VCaP (cell line): Measurements from ENCODE around the gene FADS6.

ENCODE experiments used
- H3K27ac ChIP-seq: fragments of 450-650 bp; 2 replicates; pipeline ENCODE4 v1.5.1; 2017
- TF ChIP-seq, protein P1 (sequence below): fragments of 450-650 bp; conservative IDR thresholded peaks from 2 replicates; pipeline ENCODE4 v1.5.1; 2017; ENCODE audit warnings: mild to moderate bottlenecking, moderate library complexity

Gene FADS6

DNA sequence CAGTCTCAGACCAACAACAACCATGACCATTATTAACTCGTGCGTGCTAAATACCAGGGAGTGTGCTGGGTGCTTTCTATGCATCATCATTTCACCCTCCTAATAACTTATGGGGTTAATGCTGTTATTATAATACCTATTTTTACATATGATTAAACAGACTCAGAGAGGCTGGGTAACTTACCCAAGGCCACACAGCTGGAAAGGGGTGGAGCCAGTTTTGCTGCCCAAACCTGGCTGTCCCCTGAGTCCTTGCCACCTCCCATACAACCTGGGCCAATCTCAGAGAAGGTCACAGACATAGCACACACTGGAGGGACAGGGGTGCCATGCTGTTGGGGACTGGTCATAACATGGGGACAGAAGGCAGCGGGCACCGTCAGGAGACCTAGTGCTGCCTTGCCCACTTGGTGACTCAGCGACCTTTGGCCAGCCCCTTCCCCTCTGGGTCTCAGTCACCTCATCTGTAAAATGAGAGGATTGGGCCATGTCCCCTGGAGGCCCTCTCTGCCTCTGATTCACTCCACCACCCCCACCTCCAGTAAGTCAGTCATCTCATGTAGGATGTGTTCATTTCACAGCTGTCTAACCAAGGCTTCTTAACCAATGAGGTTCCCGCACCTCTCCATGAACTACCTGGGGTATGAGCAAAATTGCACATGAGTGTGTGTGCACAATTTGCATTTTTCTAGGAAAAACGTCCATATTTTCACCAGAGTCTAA lies 11.4 kb upstream of the FADS6 start:
- TF ChIP-seq, protein P1, sequence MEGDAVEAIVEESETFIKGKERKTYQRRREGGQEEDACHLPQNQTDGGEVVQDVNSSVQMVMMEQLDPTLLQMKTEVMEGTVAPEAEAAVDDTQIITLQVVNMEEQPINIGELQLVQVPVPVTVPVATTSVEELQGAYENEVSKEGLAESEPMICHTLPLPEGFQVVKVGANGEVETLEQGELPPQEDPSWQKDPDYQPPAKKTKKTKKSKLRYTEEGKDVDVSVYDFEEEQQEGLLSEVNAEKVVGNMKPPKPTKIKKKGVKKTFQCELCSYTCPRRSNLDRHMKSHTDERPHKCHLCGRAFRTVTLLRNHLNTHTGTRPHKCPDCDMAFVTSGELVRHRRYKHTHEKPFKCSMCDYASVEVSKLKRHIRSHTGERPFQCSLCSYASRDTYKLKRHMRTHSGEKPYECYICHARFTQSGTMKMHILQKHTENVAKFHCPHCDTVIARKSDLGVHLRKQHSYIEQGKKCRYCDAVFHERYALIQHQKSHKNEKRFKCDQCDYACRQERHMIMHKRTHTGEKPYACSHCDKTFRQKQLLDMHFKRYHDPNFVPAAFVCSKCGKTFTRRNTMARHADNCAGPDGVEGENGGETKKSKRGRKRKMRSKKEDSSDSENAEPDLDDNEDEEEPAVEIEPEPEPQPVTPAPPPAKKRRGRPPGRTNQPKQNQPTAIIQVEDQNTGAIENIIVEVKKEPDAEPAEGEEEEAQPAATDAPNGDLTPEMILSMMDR = no peak
- H3K27ac ChIP-seq = no peak overlapping the region

DNA sequence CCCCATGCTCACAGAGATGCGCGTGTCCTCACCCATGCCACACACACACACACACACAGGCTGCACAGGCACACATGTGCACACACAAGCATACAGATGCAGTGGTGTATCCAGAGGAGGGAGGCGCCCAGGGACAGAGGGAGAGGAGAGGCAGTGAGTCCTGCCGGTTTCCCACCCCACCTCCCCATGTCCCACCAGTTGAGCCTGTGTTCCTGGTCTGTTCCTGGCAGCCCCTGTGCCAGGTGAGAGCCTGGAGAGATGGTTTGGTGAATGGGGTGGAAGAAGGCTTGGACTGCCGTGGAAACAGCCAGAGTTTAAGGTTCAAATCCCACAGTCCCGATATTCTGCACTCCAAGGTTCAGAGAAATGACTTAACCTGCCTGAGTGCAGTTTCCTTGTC lies 10.2 kb upstream of the FADS6 start:
- TF ChIP-seq, protein P1 = no peak
- H3K27ac ChIP-seq = no peak overlapping the region

DNA sequence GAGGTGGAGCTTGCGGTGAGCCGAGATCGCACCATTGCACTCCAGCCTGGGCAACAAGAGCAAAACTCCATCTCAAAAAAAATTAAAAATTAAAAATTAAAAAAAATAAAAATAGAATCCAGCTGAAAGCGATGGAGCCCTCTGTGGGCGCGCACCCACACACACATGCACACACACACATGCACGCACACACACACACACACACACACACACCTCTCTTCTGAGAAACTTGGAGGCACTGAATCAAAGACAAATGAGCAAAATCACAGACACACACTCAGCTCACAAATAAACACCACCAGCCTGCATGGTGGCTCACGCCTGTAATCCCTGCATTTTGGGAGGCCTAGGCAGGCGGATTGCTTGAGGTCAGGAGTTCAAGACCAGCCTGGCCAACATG lies 9.6 kb upstream of the FADS6 start:
- no peak overlapping the region for H3K27ac ChIP-seq
- TF ChIP-seq, protein P1 = no peak

DNA sequence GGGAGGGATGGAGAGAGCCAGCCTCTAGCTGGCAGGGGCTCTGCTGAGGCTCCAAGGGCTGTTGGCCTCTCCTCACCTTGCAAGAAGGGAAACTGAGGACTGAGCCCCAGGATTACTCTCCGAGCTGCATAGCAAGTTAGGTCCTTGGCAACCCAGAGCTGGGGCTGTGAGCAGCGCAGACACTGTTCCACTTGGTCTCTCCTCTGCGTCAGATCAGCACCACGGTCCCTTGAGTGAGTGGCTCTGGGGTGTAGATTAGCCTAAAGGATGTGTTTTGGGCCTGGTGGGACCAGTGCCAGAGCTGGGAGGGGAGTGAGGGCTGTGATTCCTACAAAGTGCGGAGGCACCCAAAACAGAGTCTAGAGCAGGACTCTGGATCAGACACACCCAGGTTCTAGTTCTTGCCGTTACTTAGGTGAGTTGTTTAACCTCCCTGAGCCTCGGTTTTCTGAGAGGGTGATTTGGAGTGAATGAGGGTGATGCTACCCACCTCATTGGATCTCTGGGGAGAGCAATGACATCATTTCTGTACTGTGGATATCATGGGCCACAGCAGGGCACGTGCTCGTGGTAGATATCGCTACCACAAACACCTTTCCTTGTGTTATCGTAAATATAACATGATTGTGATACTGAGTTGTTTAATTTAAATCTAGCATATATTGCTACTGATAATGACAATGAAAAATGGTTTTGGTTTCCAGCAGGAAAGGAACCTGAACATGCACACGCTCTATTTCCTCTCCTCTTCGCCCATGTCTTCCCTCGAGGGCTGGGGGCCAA lies 8.1 kb upstream of the FADS6 start:
- H3K27ac ChIP-seq = no peak overlapping the region
- TF ChIP-seq, protein P1 = no peak

DNA sequence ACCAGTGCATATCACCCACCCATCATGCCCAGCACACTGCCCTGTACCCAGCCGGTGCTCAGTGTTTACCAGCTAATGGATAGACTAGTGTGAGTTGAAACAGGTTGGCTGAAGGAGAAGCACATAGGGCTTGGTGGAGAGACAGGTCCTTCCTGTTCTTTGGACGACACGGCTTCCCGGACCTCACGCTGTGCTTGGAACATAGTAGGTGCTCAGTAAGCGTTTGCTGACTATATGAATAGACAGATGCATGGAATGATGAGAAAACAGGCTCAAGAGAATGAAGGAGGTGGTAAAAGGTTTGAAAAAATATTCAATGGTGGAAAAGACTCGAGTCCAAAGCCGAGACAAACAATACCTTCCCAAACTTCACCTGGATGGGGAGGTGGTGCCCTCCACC lies 6.8 kb upstream of the FADS6 start:
- H3K27ac ChIP-seq = no peak overlapping the region
- TF ChIP-seq, protein P1 = no peak

DNA sequence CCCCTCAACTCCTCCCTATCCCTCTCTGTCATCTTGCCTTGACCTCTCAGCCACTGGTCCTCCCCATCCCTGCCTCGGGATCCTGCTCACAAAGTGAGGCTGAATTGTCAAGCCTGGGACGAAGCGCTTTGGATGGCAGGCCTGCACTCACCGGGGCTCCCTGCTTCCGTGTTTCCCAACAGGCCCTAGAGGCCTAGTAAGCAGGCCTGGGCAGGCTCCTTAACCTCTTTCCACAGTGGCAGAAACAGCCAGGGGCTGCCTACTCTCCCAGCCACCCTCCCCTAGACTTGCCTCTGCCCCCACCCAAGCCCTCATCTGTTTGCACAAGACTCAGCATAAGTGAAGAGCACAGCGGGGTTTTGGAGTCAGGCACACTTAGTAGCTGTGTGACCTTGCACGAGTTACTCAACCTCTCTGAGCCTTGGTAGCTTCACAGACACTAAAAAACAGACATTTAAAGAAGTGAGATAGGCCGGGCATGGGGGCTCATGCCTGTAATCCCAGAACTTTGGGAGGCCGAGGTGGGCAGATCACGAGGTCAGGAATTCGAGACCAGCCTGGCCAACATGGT lies 5.0 kb upstream of the FADS6 start:
- H3K27ac ChIP-seq = no peak overlapping the region
- TF ChIP-seq, protein P1 = no peak

DNA sequence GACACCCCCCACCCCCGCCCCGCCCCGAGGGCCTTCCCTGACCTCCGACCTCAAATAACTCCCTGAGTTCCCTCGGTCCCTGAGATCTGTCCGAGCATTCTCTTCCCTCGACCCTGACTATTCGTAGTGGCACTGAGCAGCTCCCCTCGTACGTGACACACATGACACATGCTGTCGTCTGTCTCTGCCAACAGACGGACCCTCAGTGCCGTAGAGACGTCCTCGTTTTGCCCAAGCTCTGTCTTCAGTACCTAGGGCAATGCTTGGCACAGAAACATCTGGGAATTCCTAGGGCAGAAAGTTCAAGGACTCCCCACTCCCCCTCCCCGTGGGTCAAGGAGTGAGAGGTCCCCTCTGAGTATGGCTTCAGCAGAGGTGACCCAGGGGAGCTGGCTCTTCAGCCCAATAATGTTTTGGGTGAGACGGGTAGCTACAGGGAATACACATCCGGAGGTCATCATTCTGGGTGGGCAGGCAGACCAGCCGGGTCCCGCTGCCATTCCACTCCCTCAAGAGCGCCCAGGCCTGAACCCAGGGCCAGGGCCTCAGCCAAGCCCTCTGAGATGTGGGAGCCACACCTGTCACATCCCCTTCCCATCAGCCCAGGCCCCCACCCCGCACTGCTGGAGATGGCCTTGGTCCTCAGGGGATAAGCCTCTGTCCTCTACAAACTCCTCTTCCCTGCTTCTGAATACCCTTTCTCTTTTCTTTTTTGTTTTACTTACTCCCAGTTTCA lies 671 bp upstream of the FADS6 start:
- H3K27ac ChIP-seq = no peak overlapping the region
- TF ChIP-seq, protein P1 = no peak
